AG04449 (cell line): ENCODE results near the gene KCNH2.

Experiments used
- CTCF ChIA-PET: fragments of 350-600 bp; formaldehyde crosslinking; extraction: SDS; loops from one replicate; lab custom pipeline; 2021; ENCODE audit warnings: antibody characterized with exemption; lab: Yijun Ruan, JAX
- POLR2A ChIA-PET: fragments of 400-600, 350-600 bp; formaldehyde crosslinking; extraction: SDS; loops from one replicate; lab custom pipeline; 2020; ENCODE audit warnings: antibody characterized with exemption, inconsistent platforms; lab: Yijun Ruan, JAX
- DNase-seq: peaks from one replicate; pipeline ENCODE4 v3.0.0-alpha.2; 2010; ENCODE audit warnings: low read depth, low spot score
- H3K4me3 ChIP-seq: 2 replicates; pipeline ENCODE4 v1.5.1; 2011; ENCODE audit warnings: low read depth, mild to moderate bottlenecking, control low read depth, low read length
- TF ChIP-seq, protein P1 (sequence below): IDR thresholded peaks from one replicate; pipeline ENCODE4 v1.5.1; 2011; ENCODE audit warnings: mild to moderate bottlenecking, moderate library complexity, low read length, control low read depth, inconsistent platforms; ENCODE audit not compliant: insufficient read depth; ENCODE audit errors: missing control alignments

KCNH2 gene

GRCh38 chr7:150946421-150947240 is 31.5 kb downstream of the KCNH2 start:
- no peak for DNase-seq
- CTCF ChIA-PET: no interaction called here
- no peak overlapping the region for H3K4me3 ChIP-seq
- POLR2A ChIA-PET: no interaction called here
- TF ChIP-seq, protein P1, sequence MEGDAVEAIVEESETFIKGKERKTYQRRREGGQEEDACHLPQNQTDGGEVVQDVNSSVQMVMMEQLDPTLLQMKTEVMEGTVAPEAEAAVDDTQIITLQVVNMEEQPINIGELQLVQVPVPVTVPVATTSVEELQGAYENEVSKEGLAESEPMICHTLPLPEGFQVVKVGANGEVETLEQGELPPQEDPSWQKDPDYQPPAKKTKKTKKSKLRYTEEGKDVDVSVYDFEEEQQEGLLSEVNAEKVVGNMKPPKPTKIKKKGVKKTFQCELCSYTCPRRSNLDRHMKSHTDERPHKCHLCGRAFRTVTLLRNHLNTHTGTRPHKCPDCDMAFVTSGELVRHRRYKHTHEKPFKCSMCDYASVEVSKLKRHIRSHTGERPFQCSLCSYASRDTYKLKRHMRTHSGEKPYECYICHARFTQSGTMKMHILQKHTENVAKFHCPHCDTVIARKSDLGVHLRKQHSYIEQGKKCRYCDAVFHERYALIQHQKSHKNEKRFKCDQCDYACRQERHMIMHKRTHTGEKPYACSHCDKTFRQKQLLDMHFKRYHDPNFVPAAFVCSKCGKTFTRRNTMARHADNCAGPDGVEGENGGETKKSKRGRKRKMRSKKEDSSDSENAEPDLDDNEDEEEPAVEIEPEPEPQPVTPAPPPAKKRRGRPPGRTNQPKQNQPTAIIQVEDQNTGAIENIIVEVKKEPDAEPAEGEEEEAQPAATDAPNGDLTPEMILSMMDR: no peak

- H3K4me3 ChIP-seq: no peak overlapping the region
- TF ChIP-seq, protein P1: no peak
- ChIA-PET CTCF (no interaction called here), POLR2A (no interaction called here)
- no peak for DNase-seq
Observed at GRCh38 chr7:150945853-150946420, 32.2 kb downstream of the KCNH2 start.

GRCh38 chr7:150945171-150945852 is 32.8 kb downstream of the KCNH2 start:
- ChIA-PET CTCF (no interaction called here), POLR2A (no interaction called here)

GRCh38 chr7:150944066-150945042 is 33.8 kb downstream of the KCNH2 start:
- TF ChIP-seq, protein P1: no peak
- CTCF ChIA-PET: no interaction called here
- no peak overlapping the region for H3K4me3 ChIP-seq
- DNase-seq: no peak
- POLR2A ChIA-PET: no interaction called here

More at GRCh38 chr7:150945171-150945852, 32.8 kb downstream of the KCNH2 start:
- H3K4me3 ChIP-seq: no peak overlapping the region
- no peak for DNase-seq
- TF ChIP-seq, protein P1: no peak

- ChIA-PET CTCF (no interaction called here), POLR2A (no interaction called here)
- TF ChIP-seq, protein P1: no peak
- DNase-seq: no peak
- H3K4me3 ChIP-seq: no peak overlapping the region
Observed at GRCh38 chr7:150943453-150943814, 34.7 kb downstream of the KCNH2 start.
